ENCODE data around the gene SETD6. TPM values are rescaled to one million over a fixed set of nuclear protein-coding genes. Genes with fewer than 3 reads are reported as not detected.

The SETD6 gene
- total and polyA plus RNA-seq, 2 experiments from 2014 or later: 39.7 to 54.0 TPM

GRCh38 chr16:58507963-58508670 lies 7.2 kb upstream of the SETD6 start:
- Histone ChIP-seq H3K27ac (ENCODE audit: low read depth) (no peak overlapping the region), H2AFZ (no peak overlapping the region), H3K4me3 (no peak overlapping the region), H3K36me3 (ENCODE audit: insufficient read depth) (no peaks in the 10 kb centered on the region), H3K4me1 (ENCODE audit: insufficient read depth) (peaks cover 3% of the 10 kb centered on the region; the same call in 1 of the 2 replicates), H4K20me1 (replicated peaks; ENCODE audit: insufficient read depth) (0 out of 2 replicates have a peak, but pooled peaks cover 3% of the 10 kb centered on the region), H3K79me2 (replicated peaks; ENCODE audit: insufficient read depth) (no peaks in the 10 kb centered on the region), H3K4me2 (no peak overlapping the region), H3K9me2 (ENCODE audit: insufficient read depth) (no peaks in the 10 kb centered on the region), H3F3A (replicated peaks; ENCODE audit: low read depth) (0 out of 2 replicates have a peak, but pooled peaks cover 4% of the 10 kb centered on the region), H3K27me3 (ENCODE audit: insufficient read depth) (no peaks in the 10 kb centered on the region)
- no peak overlapping the region for H3K4me3 Mint-ChIP-seq
- DNase-seq (ENCODE audit: low spot score) (no peak), ATAC-seq (no peak)
- H3K4me1 Mint-ChIP-seq: peaks cover 31% of the 10 kb centered on the region
- H3K27ac Mint-ChIP-seq: no peak overlapping the region
- no peak for TF ChIP-seq ETS1 (IDR thresholded peaks at IDR 0.05)
- TF ChIP-seq CREB1 (CRISPR knock-in tag; IDR thresholded peaks at IDR 0.05; ENCODE audit: low read depth): no peak
- no peak for TF ChIP-seq ZNF331 (CRISPR knock-in tag; IDR thresholded peaks at IDR 0.05; ENCODE audit: low read depth)
- H3K9me3 Mint-ChIP-seq: no peaks in the 10 kb centered on the region; the same call in 2 of the 3 replicates
- peaks cover 20% of the 10 kb centered on the region for H3K27me3 Mint-ChIP-seq (ENCODE audit: insufficient read depth, low read depth, poor library complexity)
- H3K36me3 Mint-ChIP-seq (ENCODE audit: low read depth): peaks cover 10% of the 10 kb centered on the region; the same call in 1 of the 3 replicates

DNA sequence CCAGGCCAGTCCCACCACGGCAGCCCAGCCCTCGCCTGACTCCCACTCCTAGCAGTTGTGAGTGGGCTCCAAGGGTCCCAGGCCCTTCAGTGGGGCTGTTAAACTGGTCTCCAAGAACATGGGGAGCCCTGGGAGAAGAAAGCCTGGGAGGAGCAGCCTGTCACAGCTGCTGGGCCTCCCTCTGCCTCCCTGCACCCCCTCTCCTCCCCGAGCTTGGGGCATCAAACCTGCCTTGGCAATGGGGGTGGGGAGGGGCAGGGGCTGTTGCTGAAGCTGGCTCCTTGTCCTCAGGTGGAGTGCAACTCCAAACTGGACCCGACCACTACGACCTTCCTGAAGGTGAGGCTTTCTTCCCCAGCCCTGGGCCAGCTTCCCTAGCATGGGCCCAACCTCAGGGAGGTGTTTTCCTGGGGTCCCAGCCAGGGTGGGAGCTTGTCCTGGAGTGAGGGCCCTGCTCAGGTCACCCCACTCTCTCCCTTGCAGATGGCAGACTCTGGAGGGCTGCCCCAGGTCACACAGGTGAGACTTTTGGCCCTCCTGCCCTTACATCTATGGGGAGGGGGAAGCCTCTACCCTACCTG lies 6.6 kb upstream of the SETD6 start:
- H3K36me3 ChIP-seq (ENCODE audit: insufficient read depth): no peaks in the 10 kb centered on the region
- H3F3A ChIP-seq (replicated peaks; ENCODE audit: low read depth): 0 out of 2 replicates have a peak, but pooled peaks cover 4% of the 10 kb centered on the region
- ATAC-seq (no peak), DNase-seq (ENCODE audit: low spot score) (no peak)
- no peaks in the 10 kb centered on the region for H3K9me2 ChIP-seq (ENCODE audit: insufficient read depth)
- no peak overlapping the region for H3K4me3 ChIP-seq
- H3K4me3 Mint-ChIP-seq: no peak overlapping the region
- no peak overlapping the region for H3K4me2 ChIP-seq
- peaks cover 34% of the 10 kb centered on the region for H3K4me1 Mint-ChIP-seq
- H3K9me3 Mint-ChIP-seq: no peaks in the 10 kb centered on the region; the same call in 2 of the 3 replicates
- H3K27ac Mint-ChIP-seq: no peak overlapping the region
- H3K27ac ChIP-seq (ENCODE audit: low read depth): no peak overlapping the region
- peaks cover 3% of the 10 kb centered on the region; the same call in 1 of the 2 replicates for H4K20me1 ChIP-seq (replicated peaks; ENCODE audit: insufficient read depth)
- no peaks in the 10 kb centered on the region for H3K27me3 ChIP-seq (ENCODE audit: insufficient read depth)
- H3K36me3 Mint-ChIP-seq (ENCODE audit: low read depth): peaks cover 10% of the 10 kb centered on the region; the same call in 1 of the 3 replicates
- peaks cover 3% of the 10 kb centered on the region; the same call in 1 of the 2 replicates for H3K4me1 ChIP-seq (ENCODE audit: insufficient read depth)
- peaks cover 6% of the 10 kb centered on the region for H3K79me2 ChIP-seq (replicated peaks; ENCODE audit: insufficient read depth)
- no peak overlapping the region for H2AFZ ChIP-seq
- H3K27me3 Mint-ChIP-seq (ENCODE audit: insufficient read depth, low read depth, poor library complexity): peaks cover 24% of the 10 kb centered on the region
- no peak for TF ChIP-seq ZNF114 (CRISPR knock-in tag; IDR thresholded peaks at IDR 0.05)
- TF ChIP-seq ZNF331 (CRISPR knock-in tag; IDR thresholded peaks at IDR 0.05; ENCODE audit: low read depth): no peak
- no peak for TF ChIP-seq POLR2AphosphoS5 (IDR thresholded peaks at IDR 0.05; ENCODE audit: low read depth)
- no peak for TF ChIP-seq CREB1 (CRISPR knock-in tag; IDR thresholded peaks at IDR 0.05; ENCODE audit: low read depth)
- no peak for TF ChIP-seq STAT1 (IDR thresholded peaks at IDR 0.05; ENCODE audit: unreplicated experiment)
- TF ChIP-seq EZH2phosphoT487 (IDR thresholded peaks at IDR 0.05; ENCODE audit: unreplicated experiment): no peak
- TF ChIP-seq ETS1 (IDR thresholded peaks at IDR 0.05): no peak
- no peak for TF ChIP-seq ZNF462 (CRISPR knock-in tag; IDR thresholded peaks at IDR 0.05)

Data from GM23338 (cell line).